BJ (cell line): ENCODE measurements around the gene DDX19B. TPM values are rescaled to one million over a fixed set of nuclear protein-coding genes. Genes with fewer than 3 reads are reported as not detected.
A peak's percentile ranks its signal among the peaks of the same experiment; 100 is the strongest.
"Not testable (repeated sequence)": the region's sequence is repeated elsewhere in the genome, so short reads cannot be mapped to it uniquely, and the experiment has no call there.

ENCODE experiments used
- CTCF ChIA-PET: fragments of 350-600 bp; formaldehyde crosslinking; extraction: SDS; loops from one replicate; lab custom pipeline; 2021; ENCODE audit warnings: antibody characterized with exemption, inconsistent platforms; lab: Yijun Ruan, JAX
- POLR2A ChIA-PET: fragments of 300-600 bp; sonication (Branson Sonifier 250); formaldehyde crosslinking; extraction: SDS; loops from one replicate; lab custom pipeline; 2021; ENCODE audit warnings: antibody characterized with exemption; lab: Charles Lee
- DNase-seq: peaks from one replicate; pipeline ENCODE4 v3.0.0-alpha.2; 2011; ENCODE audit warnings: low read depth
- H3K27me3 ChIP-seq: 2 replicates; pipeline ENCODE4 v1.6.0; 2011; ENCODE audit warnings: low read length; ENCODE audit not compliant: control insufficient read depth, insufficient read depth
- H3K36me3 ChIP-seq: 2 replicates; pipeline ENCODE4 v1.5.1; 2011; ENCODE audit warnings: low read length; ENCODE audit not compliant: control insufficient read depth, insufficient read depth
- H3K4me3 ChIP-seq: 2 replicates; pipeline ENCODE4 v1.5.1; 2011; ENCODE audit warnings: low read depth, mild to moderate bottlenecking, control low read depth, low read length
- CTCF ChIP-seq: IDR thresholded peaks from 2 replicates; pipeline ENCODE4 v1.5.1; 2011; ENCODE audit warnings: low read depth, mild to moderate bottlenecking, control low read depth, inconsistent platforms, low read length, moderate library complexity; ENCODE audit not compliant: insufficient read depth
- polyA minus RNA-seq: library from RNA; depleted of rRNA, polyadenylated mRNA; stranded (reverse); fragments of >200 nt; gene quantifications from 2 replicates; pipeline ENCODE4 v1.2.3, GENCODE V29; 2011; rRNA and poly(A)+ RNA removed
- polyA plus RNA-seq: library from polyadenylated mRNA; depleted of rRNA; stranded (reverse); fragments of >200 nt; gene quantifications from 2 replicates; pipeline ENCODE4 v1.2.3, GENCODE V29; 2011; rRNA removed

DDX19B gene
- polyA plus RNA-seq (33.6 and 55.9 TPM in 2 replicates), polyA minus RNA-seq (10.7 and 14.6 TPM in 2 replicates)

GRCh38 chr16:70298988-70299938, at the start of gene DDX19B:
Gene DDX19B, plus strand, starts transcription at chr16:70299186. Its CDS starts 112 bp downstream, at chr16:70299298.
- DNase-seq = no peak
- TF ChIP-seq CTCF = no peak
- ChIA-PET CTCF (interaction anchor here (0.9 to 1.8 kb wide), 4 partner anchors 11 to 48 kb away, joined by 3 to 6 read pairs (median 4); partner anchors contain the start of gene EXOSC6), POLR2A (interaction anchor here (0.6 kb wide), 1 partner anchor 14 kb away, joined by 3 read pairs; no protein-coding TSS in a partner anchor)
- Histone ChIP-seq H3K27me3 (no peaks in the 10 kb centered on the region), H3K36me3 (0 out of 2 replicates have a peak, but pooled peaks cover 1% of the 10 kb centered on the region), H3K4me3 (peak within 1 kb of the TSS; percentile 87)

GRCh38 chr16:70249697-70250096, 49.3 kb upstream of the DDX19B start:
- POLR2A ChIA-PET, H3K27me3 ChIP-seq, DNase-seq, H3K4me3 ChIP-seq: not testable (repeated sequence)
- CTCF ChIA-PET = interaction anchor here (1.2 kb wide), 1 partner anchor 17 kb away, joined by 3 read pairs; no protein-coding TSS in a partner anchor
- peaks cover 25% of the 10 kb centered on the region for H3K36me3 ChIP-seq

GRCh38 chr16:70250748-70251628, 48.0 kb upstream of the DDX19B start:
- peaks cover 35% of the 10 kb centered on the region for H3K36me3 ChIP-seq
- CTCF ChIA-PET = interaction anchor here (1.2 to 7.3 kb wide), 7 partner anchors 12 to 90 kb away, joined by 3 to 46 read pairs (median 6); partner anchors contain the start of gene DDX19B

GRCh38 chr16:70251629-70252354, 47.2 kb upstream of the DDX19B start, which contains the start of gene EXOSC6:
Gene EXOSC6, minus strand, starts transcription at chr16:70251940. Its CDS starts 40 bp downstream, at chr16:70251900.
- Histone ChIP-seq H3K27me3 (no peaks in the 10 kb centered on the region), H3K36me3 (peaks cover 37% of the 10 kb centered on the region), H3K4me3 (peak within 1 kb of the TSS; percentile 53)
- peak; percentile 39 for DNase-seq
- peak; percentile 92 for TF ChIP-seq CTCF
- ChIA-PET POLR2A (interaction anchor here (0.6 kb wide), 1 partner anchor 158 kb away, joined by 15 read pairs; no protein-coding TSS in a partner anchor), CTCF (interaction anchor here (0.6 to 7.3 kb wide), 10 partner anchors 8 to 493 kb away, joined by 3 to 46 read pairs (median 4); partner anchors contain the start of gene DDX19B)

More at GRCh38 chr16:70250748-70251628, 48.0 kb upstream of the DDX19B start:
- no peaks in the 10 kb centered on the region for H3K27me3 ChIP-seq
- H3K4me3 ChIP-seq = peak overlapping the region; percentile 53
- no peak for TF ChIP-seq CTCF
- POLR2A ChIA-PET = interaction anchor here (0.6 kb wide), 1 partner anchor 159 kb away, joined by 15 read pairs; no protein-coding TSS in a partner anchor
- DNase-seq = no peak
